Stimulated activated CD4-positive, alpha-beta T cell treated with anti-CD3 and anti-CD28 coated beads, Interleukin-12 subunit alpha, Interleukin-12 subunit beta, amount 100 ng/mL, for 24 hours (primary cell): ENCODE measurements around the gene GRID1.

Experiments used
- DNase-seq, 2 experiments: peaks; one replicate each; pipeline ENCODE4 v3.0.0-alpha.2; 2020; ENCODE audit warnings: low read depth in 2 of 2

GRID1 gene

DNA sequence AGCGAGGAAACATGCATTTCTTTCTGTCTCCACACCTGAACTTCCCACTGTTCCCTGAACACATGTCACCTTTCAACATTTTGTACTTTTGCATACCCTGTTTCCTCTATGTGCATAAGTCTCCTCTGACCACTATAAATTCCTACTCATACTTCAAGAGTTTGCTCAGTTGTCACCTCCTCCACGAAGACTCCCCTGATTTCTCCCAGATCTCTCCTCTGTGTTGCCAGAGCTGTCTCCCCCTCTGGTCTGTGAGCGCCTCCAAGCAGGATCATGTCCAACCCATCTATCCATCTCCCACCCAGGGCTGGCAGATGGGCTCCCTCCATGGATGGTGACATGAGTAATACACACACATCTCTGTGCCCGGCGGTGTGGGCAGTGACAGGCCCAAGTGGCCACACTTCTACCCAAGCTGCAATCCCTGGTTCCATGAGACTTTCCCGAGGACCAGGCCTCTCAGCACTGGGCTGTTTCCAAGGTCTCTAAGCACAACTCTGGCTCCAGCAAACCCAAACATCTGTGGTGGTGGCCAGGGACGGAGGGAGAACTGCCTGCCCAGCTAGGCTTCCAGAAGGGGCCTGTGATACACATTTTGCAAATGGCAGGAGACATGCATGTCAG, 135.9 kb downstream of the GRID1 start:
- no peak for DNase-seq

GRCh38 chr10:86229811-86230556, 136.6 kb downstream of the GRID1 start:
- no peak for DNase-seq

DNA sequence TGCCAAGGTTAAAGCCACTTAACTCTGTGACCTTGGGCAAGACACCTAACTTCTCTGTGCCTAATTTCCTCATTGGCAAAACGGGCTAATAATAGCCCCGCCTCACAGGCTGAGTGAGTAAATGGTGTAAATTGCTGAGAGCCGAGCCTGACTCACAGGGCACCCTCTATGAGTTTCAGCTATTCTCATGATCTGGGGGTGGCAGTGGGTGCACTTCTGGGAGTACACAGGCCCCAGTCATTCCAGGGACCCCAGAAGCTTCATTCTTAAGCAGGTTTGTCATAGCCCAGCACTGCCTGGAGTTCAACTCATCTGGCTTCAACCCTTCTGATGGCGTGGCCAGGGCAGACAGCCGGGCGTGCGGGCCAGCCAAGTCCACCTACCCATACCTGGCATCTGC, 137.2 kb downstream of the GRID1 start:
- DNase-seq = no peak

DNA sequence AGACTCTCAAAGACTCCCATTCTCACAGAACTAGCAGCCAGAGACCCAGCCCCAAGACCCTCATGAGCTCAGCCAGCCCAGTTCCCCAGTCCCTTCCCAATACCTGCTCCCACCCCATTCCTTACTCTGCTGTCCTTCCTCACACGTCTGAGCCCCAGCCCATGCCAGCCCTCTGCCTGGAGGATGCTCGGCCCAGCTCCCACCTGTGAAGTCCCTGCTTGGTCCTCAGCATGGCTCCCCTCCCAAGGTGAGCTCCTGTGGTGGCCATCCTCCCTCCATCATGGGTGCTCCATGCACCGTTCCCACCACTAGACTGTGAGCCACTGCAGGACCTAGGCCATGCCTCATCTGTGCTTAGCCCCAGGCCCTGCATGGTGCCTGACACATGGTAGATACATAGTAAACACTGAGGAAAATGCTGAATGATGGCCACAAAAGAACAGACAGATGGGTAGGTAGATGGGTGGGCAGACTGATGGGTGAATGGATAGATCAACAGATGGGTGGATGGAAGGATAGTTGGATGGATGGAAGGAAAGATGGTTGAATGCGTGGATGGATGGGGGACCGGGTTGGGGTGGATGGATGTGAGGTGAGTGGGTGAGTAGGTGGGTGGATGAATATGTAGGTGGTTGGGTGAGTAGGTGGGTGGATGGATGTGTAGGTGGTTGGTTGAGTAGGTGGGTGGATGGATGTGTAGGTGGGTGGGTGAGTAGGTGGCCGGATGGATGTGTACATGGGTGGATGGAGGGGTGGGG, 138.9 kb downstream of the GRID1 start:
- DNase-seq = no peak

DNA sequence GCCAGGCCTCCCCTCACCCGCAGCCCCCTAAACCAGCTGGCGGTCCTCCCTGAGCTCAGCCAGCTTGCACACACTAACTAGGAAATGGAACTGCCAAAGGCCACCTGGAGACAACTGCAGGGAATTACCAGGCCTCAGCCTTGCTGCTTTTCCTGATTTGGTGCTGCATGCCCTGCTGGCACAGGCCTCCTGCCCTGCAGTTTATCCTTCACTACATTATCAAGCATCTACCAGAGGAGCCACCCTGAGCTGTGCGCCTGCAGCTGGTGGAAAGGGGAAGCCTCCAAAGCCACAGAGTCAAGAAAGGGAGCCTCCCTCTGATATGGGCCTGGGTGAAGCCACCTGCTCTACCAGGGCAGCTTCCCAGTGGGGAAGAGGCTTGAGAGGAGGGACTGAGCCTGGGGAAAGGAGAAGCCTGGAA, 139.8 kb downstream of the GRID1 start:
- DNase-seq = no peak

GRCh38 chr10:86226016-86226415, 140.6 kb downstream of the GRID1 start:
- DNase-seq = no peak

GRCh38 chr10:86225103-86225782, 141.4 kb downstream of the GRID1 start:
- DNase-seq = no peak

GRCh38 chr10:86224354-86225102, 142.1 kb downstream of the GRID1 start:
- no peak for DNase-seq

- DNase-seq = no peak
Observed at GRCh38 chr10:86223256-86223655, 143.3 kb downstream of the GRID1 start.

- DNase-seq = no peak
Observed at GRCh38 chr10:86222687-86223086, 143.9 kb downstream of the GRID1 start.

- no peak for DNase-seq
Observed at GRCh38 chr10:86222336-86222650, 144.3 kb downstream of the GRID1 start.

DNA sequence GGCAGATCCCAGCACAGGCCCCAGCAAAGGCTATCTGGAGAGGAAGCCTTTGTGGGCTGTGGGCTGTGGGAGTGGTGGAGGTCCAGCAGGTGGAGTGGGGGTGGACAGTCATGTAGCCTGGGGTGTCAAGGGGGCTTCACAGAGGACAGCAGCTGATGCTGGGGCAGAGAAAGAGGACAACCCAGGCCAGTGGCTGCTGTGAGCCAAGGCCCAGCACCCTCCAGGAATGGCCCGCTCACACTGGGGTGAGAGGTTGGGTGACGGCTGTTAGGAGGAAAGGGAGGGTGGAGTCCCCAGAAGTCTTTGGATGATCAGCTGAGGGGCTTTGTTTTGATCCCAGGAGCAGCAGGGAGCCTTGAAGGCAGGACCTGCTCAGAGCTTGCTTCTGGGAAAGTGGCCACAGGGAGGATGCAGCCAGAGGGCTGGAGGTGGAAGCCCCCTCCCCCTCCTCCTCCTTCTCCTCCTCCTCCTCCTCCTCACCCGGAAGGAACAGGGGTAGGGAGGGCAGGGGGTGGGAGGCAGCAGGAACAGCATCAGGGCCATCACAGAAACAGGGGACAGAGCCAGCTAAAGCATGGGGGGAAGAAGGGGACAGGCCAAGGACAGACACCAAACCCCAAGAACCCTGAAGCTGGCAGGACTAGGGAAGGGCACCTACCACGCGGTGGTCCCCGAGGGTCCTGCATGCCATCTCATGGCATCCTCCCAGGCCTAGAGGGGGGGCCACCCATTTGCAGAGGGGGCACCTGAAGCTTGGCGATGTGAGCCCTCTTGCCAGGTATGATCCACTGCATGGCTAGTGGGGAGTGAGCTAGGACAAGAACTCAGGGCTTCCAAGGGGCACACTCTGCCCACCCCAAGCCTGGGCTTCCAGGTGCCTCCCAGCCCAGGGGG, 144.9 kb downstream of the GRID1 start:
- DNase-seq = no peak

DNA sequence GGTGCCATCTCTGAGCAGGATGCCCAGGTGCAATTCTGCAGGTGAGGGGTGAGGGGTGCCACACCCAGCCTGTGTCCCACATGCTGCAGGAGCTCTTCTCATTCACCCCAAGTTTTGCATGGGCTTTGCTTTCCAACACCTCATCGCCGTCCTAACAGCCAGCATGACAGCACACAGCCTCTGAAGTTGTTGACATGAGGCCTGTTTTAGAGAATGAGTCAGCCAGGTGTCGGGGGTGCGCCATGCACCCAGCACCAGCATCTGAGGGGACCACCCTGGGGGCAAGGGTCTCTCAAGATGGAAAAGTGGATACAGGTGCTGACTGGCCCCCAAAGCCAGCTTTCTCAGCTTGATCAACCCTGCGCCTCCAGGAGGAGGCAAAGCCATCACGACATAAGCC, 146.0 kb downstream of the GRID1 start:
- DNase-seq = no peak

- no peak for DNase-seq
Observed at GRCh38 chr10:86219271-86219670, 147.3 kb downstream of the GRID1 start.

DNA sequence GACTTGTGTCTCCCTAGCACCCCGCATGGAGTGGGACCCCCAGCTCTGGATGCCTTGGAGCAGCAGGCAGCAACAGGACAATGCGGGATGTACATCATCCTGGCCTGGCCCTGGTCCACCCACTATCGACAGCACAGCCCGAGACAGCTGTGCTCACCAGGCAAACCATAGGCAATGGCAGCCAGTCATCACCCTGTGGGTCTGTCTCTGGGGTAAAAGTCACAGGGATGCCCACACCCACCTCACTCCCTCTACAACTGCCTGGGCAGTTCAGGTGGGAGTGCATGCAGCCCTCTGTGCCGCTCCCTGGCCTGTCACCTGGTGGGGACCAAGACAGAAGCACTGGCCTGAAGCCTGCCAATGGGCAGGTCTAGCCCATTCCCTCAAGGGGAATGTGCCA, 147.8 kb downstream of the GRID1 start:
- DNase-seq = no peak

GRCh38 chr10:86218160-86218559, 148.4 kb downstream of the GRID1 start:
- DNase-seq = no peak

GRCh38 chr10:86217371-86218080, 149.1 kb downstream of the GRID1 start:
- DNase-seq = no peak

DNA sequence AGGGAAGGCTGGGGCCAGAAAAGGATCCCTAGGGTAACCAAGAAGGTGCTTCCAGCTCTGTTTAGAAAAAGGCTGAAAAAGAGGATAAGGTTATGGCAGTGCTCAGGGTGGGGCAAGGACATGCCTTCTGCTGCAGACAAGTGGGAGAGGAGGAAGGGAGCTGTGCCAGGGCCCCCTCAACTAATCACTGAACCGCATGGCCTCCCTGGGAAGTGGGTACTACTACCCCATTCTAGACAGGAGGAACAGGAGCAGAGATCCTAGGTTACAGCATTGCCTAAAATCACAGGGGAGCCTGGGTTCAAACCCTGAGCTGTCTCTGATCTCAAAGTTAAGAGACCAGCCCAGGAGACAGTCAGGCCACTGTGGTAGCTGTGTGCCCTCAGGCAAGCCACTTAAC, 149.7 kb downstream of the GRID1 start:
- DNase-seq = no peak

DNA sequence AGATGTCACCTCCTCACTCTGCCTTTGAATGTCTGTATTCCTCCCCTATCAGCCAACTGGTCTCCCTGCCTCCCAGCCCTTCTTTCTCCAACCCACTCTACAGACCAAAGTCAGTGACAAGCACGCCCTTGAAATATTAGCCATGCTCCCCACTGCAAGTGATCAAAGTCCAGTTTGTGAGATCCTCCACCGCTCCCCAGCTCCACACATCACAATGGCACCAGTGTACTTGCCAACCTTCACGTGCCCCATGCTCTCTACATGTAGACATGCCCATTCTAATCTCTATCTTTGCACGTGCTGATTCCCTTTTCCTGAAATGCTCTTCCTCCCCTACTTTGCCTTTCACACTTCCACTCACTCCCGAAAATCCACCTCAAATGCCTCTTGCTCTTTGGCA, 150.9 kb downstream of the GRID1 start:
- no peak for DNase-seq

DNA sequence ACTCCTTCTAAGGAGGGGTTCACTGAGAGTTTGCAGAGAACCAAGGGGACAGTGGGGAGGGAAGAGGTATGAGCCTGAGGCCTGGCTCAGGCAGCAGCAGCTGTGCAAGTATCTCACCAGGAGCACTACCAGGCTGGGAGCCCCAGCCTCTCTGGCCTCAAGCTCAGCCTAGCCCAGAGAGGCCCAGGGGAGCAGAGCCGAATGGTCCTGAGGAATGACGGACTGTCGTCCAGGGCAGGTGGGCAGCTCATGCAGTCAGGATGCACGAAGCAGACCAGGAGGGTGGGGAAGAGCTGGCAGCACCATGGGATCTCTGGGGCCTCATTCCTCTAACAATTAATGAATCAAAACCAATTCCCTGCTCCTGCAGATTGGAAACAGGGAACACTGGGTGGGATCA, 151.5 kb downstream of the GRID1 start:
- no peak for DNase-seq
